ENCODE measurements around the gene GRIP1. TPM values are rescaled to one million over a fixed set of nuclear protein-coding genes. Genes with fewer than 3 reads are reported as not detected.

Gene GRIP1
- total RNA-seq, 3 donors from 2014 or later, result 6.6 to 22.8 (median 12.8) TPM

- no peaks in the 10 kb centered on the region for H3K4me1 ChIP-seq (ENCODE audit: low read depth)
- no peak for DNase-seq
- H3K36me3 ChIP-seq (ENCODE audit: low read depth), result no peaks in the 10 kb centered on the region
- no peak for ATAC-seq
- H3K4me3 ChIP-seq, result no peak overlapping the region
- intact Hi-C loops (cut with DNase I, micrococcal nuclease), result no loop called here
- TF ChIP-seq CTCF (IDR thresholded peaks at IDR 0.05), result no peak
- no peaks in the 10 kb centered on the region for H3K9me3 ChIP-seq
Measured at GRCh38 chr12:66676241-66676640, 2.6 kb downstream of the GRIP1 start.

DNA sequence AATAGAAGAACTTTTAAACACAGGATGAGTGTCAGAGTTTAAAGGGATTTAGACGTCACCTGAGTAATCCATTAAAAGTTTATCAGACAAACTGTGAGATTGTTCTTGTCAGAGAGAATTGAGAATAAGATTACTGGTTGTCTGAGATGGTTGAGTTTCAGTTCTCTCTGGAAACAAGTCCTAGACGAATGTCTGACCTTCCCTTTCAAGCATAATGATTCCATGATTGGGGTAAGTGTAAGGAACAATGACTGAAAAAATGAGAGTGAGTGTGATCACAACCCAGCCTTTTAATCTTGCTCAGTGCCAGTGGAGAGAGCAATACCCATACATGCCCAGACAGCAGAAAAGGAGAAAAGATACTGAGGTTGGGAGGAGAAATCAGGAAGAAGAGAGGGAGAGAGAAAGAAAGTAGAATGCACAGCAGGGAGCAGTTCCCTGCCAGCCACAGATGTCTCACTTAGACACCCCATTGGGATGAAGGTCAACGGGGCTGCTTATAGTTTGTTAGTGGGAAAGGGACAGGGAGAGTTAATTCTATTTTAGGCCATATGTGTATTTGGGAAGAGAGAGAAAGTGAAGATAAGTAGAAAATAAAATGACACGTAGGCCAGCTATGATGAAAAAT, 4.3 kb downstream of the GRIP1 start:
- TF ChIP-seq CTCF (IDR thresholded peaks at IDR 0.05), result no peak
- DNase-seq, result no peak
- Histone ChIP-seq H3K4me3 (no peak overlapping the region), H3K36me3 (ENCODE audit: low read depth) (no peaks in the 10 kb centered on the region), H3K4me1 (ENCODE audit: low read depth) (no peaks in the 10 kb centered on the region), H3K9me3 (no peaks in the 10 kb centered on the region)
- intact Hi-C loops (cut with DNase I, micrococcal nuclease), result no loop called here
- ATAC-seq, result no peak

- DNase-seq (no peak), ATAC-seq (no peak)
- Histone ChIP-seq H3K4me3 (no peak overlapping the region), H3K4me1 (ENCODE audit: low read depth) (no peaks in the 10 kb centered on the region), H3K9me3 (no peaks in the 10 kb centered on the region), H3K36me3 (ENCODE audit: low read depth) (no peaks in the 10 kb centered on the region)
- TF ChIP-seq CTCF (IDR thresholded peaks at IDR 0.05), result no peak
- intact Hi-C loops (cut with DNase I, micrococcal nuclease), result no loop called here
Measured at GRCh38 chr12:66669541-66669940, 9.3 kb downstream of the GRIP1 start.

DNA sequence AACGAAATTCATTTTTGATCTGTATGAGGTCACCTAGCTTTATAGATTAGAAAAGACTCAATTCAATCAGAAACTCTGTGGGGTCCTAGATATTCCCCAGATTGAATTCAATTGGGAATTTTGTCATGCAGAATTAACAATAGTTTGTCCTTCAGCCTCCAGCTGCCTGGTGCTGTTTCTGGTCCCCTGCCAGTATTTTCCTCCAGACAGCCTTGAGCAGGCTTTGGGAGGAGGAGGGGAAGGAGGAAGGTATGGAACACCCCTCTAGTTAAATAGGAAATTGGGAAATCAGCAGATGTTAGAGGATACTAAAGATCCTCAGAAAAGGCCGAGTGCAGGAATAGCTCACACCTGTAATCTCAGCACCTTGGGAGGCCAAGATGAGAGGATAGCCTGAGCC, 10.6 kb downstream of the GRIP1 start:
- no peak for DNase-seq
- no peak overlapping the region for H3K4me3 ChIP-seq
- no peaks in the 10 kb centered on the region for H3K36me3 ChIP-seq (ENCODE audit: low read depth)
- H3K9me3 ChIP-seq, result no peaks in the 10 kb centered on the region
- intact Hi-C loops (cut with DNase I, micrococcal nuclease), result no loop called here
- ATAC-seq, result no peak
- no peaks in the 10 kb centered on the region for H3K4me1 ChIP-seq (ENCODE audit: low read depth)
- no peak for TF ChIP-seq CTCF (IDR thresholded peaks at IDR 0.05)

DNA sequence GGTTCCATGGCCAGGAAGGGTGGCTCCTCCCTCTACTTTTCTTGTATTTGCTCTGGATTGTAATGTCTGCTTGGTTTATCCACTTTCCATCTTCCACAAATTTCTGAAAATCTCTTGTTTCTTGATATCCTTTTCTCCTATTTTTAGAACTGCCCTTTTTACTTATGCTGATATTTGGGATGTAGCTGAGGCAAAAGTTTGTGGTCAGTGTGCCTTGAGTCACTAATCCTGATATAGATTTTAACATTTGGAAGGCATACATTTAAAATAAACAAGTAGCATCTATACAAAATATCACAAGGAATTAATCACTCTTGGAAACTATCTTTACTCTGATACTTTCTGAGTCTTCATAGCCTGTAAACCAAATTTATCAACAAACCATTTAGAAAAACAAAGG, 11.0 kb downstream of the GRIP1 start:
- intact Hi-C loops (cut with DNase I, micrococcal nuclease), result no loop called here
- Histone ChIP-seq H3K9me3 (no peaks in the 10 kb centered on the region), H3K4me1 (ENCODE audit: low read depth) (no peaks in the 10 kb centered on the region), H3K4me3 (no peak overlapping the region), H3K36me3 (ENCODE audit: low read depth) (no peaks in the 10 kb centered on the region)
- ATAC-seq (no peak), DNase-seq (no peak)
- TF ChIP-seq CTCF (IDR thresholded peaks at IDR 0.05), result no peak

DNA sequence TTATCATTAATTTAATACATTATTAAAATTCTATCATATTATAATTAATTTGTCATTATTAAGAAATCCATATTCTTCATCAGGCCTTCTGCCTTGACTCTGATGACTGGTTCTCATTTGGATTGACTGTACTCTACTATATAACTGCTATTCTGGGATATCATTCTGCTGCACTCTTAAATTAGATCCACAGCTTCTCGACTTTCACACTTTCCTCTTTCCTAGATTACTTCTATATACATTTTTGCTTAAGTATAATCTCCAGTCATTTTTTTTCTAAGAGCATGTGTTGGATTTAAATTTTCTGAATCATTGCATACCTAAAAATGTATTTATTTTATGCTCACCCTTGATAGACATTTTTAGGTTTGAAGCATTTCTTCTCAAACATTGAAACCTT, 12.4 kb downstream of the GRIP1 start:
- Histone ChIP-seq H3K4me3 (no peak overlapping the region), H3K36me3 (ENCODE audit: low read depth) (no peaks in the 10 kb centered on the region), H3K9me3 (no peaks in the 10 kb centered on the region), H3K4me1 (ENCODE audit: low read depth) (no peaks in the 10 kb centered on the region)
- ATAC-seq, result no peak
- intact Hi-C loops (cut with DNase I, micrococcal nuclease), result no loop called here
- no peak for TF ChIP-seq CTCF (IDR thresholded peaks at IDR 0.05)
- DNase-seq, result no peak
